ENCODE data around the gene KIR3DL3.
"Not testable (repeated sequence)": the region's sequence is repeated elsewhere in the genome, so short reads cannot be mapped to it uniquely, and the experiment has no call there.

DNA sequence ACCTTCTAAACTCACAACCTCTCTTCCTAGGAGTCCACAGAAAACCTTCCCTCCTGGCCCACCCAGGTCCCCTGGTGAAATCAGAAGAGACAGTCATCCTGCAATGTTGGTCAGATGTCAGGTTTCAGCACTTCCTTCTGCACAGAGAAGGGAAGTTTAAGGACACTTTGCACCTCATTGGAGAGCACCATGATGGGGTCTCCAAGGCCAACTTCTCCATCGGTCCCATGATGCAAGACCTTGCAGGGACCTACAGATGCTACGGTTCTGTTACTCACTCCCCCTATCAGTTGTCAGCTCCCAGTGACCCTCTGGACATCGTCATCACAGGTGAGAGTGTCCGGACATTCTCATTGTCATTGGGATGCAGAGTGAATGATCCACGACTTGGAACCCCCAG, 17.7 kb downstream of the KIR3DL3 start:
- TF ChIP-seq, protein P1, sequence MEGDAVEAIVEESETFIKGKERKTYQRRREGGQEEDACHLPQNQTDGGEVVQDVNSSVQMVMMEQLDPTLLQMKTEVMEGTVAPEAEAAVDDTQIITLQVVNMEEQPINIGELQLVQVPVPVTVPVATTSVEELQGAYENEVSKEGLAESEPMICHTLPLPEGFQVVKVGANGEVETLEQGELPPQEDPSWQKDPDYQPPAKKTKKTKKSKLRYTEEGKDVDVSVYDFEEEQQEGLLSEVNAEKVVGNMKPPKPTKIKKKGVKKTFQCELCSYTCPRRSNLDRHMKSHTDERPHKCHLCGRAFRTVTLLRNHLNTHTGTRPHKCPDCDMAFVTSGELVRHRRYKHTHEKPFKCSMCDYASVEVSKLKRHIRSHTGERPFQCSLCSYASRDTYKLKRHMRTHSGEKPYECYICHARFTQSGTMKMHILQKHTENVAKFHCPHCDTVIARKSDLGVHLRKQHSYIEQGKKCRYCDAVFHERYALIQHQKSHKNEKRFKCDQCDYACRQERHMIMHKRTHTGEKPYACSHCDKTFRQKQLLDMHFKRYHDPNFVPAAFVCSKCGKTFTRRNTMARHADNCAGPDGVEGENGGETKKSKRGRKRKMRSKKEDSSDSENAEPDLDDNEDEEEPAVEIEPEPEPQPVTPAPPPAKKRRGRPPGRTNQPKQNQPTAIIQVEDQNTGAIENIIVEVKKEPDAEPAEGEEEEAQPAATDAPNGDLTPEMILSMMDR (IDR thresholded peaks at IDR 0.05) = not testable (repeated sequence)
- not testable (repeated sequence) for TF ChIP-seq EZH2 (IDR thresholded peaks at IDR 0.05; ENCODE audit: borderline replicate concordance, insufficient read depth, low read depth, low read length, poor library complexity, severe bottlenecking)

Data from B cell (primary cell).